Stimulated activated CD4-positive, alpha-beta T cell treated with anti-CD3 and anti-CD28 coated beads, Interleukin-15, amount 100 ng/mL, for 24 hours (primary cell): ENCODE data around the gene TMEM132C.

Source experiments
- DNase-seq: peaks from one replicate; pipeline ENCODE4 v3.0.0-alpha.2; 2020

Gene TMEM132C

DNA sequence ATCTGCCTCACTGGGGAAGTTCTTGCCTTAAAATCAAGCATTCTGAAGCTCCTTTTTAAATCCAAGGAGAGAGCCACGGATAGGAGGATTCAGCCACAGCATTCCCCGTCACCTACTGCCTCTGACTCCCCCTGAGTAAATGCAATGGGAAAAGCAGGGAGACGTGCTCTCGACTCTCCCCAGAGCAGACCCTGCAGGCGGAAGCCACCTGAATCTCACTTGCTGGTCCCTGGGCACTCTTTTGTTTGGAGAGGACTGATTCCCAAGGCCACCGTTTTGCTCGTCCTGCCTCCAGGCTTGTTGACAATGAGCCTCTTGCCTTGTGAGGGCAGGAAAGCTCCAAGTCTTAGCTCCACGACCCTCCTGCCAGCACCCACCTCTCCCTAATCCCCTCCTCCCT is 352.3 kb downstream of the TMEM132C start:
- DNase-seq, result no peak

DNA sequence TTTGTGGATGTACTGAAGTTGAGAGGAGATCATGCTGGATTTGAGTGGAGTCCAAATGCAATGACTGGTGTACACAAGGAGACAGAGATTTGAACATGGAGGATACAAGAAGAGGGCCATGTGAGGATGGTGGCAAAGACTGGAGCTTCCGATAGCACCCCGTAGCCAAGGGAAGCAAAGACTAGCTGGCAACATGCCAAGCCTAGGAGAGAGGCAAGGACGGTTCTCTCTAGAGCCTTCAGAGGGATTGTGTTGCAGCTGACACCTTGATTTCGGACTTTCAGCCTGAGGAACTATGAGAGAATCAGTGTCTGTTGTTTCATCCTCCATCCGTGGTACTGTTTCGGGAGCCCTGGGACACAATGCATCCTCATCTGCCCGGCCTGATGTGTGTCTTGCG is 354.3 kb downstream of the TMEM132C start:
- no peak for DNase-seq

DNA sequence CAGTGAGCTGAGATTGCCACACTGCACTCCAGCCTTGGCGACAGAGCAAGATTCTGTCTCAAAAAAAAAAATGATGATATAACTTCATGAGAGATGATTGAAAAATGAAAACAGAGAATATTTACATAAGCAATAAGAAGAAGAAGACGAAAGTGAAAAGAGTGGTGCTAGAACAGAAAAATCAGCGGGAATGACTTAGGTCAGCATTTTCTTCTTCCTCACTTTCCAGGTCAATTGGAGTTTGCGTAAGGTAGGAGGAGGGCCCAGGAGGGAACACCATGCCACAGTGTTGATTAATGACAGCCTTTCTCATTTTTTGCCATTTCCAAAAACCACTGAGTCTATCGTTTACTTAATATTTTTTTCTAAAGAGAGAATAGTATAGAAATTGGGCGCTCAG is 356.8 kb downstream of the TMEM132C start:
- no peak for DNase-seq

DNA sequence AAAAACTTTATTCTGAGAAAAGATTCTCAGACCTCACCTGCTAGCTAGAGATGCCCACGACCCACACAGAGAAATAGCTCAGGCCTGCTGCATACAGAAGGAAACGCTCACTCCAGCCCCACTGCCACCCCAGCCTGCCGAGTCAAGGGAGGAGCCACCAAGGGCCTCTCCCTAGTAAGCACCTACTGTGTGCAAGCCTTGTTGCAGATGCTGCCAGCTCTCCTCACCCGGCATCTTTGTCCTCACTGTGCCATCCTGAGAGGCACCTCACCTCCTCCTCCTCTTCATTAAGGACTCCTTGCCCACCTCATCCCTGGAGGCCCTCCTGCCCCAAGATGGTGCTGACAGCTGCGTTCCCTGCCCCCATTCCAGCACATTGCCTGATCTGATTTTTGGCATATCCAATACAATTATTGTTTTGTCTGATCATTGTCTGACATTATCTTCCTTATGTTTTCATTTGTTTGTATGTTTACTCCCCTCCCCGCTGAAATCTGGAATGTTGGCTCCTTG is 359.9 kb downstream of the TMEM132C start:
- DNase-seq, result no peak

DNA sequence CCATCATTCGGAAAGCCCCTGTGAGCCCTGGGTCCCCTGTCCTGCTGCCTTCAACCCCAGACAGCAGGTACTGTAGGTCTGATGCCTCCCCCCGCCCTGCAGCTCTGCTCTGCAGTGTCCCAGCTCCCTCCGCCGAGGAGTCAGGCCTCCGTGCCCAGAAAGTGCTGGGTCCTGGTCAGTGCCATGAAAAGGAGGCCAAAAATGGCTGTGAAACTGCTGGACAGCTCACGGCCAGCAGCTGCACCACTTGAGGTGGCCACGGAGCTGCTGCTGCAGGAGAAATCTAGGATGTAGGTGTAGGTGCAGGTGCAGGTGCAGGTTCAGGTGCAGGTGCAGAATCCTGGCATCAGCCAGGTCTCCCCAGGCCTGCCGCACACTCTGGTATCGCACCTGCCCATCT is 360.7 kb downstream of the TMEM132C start:
- DNase-seq, result no peak

DNA sequence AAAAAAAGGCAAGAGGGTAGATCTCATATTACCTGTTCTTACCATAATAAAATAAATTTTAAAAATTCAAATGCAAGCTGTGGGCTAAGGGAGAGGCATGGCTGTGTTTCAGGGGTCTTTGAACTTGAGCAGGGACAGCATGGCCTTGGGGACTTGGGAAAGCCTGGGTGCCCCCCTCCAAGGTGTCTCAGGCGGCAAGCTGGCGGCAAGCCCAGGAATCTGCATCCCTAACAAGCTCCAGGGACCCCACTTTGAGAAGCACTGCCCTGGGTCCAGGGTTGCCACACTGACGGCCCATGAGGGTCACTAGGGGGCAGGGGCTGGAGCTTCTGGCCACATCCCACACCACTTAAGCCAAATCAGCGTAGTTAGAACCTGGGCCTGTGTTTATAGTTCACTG is 363.0 kb downstream of the TMEM132C start:
- no peak for DNase-seq

DNA sequence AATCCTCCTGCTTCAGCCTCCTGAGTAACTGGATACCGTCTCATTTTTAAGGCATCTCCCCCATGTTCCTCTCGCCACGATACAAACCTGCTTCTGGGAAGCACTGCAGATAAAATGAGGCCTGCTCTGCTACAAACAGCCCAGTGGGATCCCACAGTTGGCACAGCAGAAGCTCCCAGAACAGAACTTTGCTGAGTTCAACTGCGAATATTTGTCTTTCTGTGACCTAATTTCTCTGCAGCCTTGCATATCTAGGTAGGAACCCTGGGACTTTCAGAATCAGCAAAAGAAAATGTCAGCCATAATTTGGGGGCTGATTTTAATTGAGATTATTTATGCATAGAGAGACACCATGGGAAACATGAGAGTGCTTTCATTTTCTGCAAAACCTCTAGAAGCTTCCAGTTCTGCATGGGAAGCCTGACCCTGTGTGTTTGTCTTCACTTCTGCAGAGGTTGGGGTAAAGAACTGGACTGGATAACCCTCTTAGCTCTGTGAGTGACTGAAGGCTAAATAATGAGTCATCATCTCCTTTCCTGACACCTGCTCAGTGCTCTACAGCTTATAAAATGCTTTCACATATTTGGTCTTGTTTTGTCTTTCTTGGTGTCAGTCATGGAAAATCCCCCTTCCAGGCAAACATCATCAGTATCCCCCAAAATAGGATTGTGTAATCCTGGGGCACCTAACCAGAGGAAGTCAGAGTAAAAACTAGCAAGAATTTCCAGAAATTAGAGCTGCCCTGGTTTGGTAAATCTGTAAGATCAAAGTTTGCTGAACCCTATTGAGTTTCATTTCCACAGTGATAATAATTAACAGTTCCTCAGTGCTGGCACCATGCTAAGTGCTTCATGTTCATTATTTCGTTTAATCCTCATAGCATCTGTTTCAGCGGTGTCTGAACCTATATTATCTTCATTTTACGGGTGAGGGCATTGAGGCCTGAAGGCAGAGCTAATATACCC is 371.0 kb downstream of the TMEM132C start:
- DNase-seq, result no peak

DNA sequence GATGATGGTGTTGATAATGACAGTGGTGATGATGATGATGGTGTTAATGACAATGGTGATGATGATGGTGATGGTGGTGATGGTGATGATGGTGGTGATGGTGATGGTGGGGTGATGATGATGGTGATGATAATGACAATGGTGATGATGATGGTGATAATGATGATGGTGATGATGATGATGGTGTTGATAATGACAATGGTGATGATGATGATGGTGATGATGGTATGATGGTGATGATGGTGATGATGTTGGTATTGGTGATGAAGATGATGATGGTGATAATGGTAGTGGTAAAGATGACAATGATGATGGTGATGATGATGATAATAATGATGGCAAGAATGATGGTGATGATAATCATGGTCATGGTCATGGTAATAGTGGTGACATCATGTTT is 372.1 kb downstream of the TMEM132C start:
- DNase-seq, result no peak

DNA sequence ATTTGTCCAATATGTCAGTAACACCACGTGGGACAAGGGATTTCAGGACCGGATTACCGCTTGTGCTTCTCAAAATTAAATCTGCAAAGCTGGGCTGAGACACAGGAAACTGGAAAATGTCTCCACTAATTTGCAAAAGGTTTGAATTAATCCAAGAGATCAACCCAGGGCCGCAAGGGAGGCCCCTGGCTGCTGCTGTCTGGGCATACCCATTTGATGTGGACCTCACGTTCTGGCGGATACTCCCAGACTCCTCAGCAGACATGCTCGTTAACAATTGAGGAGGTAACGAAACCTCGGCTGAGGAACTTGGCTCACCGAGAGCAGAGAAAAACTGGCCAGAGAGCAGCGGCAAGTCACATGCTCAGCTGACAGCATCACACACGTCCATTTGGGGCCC is 376.2 kb downstream of the TMEM132C start:
- DNase-seq, result no peak

DNA sequence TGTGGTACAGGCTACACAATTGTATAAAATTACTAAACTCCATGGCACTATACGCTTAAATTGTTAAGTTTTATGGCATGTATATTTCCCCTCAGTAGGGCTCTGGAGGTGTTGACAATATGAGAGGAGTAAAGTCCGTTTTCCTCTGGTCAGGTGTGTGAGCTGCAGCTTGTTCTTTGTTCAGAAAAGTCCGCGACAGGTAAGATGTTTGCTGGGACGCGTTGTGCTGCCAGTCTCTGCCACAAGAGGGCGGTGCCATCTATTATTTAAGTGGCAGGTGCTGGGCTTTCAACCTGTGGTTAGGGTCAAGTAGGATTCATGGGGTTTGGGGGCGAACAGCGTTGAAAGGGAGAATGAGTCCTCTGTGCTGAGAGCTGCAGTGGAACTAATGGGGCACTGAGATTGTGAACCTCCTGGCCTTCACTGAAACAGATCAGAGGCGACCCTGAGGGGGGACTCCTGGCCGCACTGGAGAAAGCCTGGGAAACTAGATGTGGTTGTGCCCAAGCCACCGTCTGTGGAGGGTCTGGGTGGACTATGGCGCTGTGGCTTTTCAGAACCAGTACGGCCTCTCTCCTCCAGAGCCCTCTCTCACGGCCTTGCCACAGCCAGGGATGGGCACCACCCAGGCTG is 377.8 kb downstream of the TMEM132C start:
- peak; percentile 40 for DNase-seq

DNA sequence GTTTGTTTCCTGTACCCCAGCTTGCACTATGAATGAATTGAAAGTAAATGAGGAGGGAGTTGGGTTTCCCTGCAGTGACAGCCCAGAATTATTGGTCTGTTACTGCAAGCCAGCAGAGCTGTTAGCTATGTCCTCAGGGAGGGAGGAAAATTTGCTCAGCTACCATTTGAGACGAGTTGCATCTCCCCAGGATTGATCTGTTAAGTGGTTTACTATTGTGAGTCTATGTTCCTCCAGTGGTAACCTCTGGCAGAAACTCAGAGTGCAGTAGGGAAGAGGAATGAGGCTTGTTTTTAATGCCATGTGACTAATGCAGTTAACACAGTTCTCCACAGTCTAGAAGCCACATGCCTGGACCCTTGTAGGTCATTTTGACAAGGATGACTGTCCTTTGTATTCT is 382.9 kb downstream of the TMEM132C start:
- no peak for DNase-seq

DNA sequence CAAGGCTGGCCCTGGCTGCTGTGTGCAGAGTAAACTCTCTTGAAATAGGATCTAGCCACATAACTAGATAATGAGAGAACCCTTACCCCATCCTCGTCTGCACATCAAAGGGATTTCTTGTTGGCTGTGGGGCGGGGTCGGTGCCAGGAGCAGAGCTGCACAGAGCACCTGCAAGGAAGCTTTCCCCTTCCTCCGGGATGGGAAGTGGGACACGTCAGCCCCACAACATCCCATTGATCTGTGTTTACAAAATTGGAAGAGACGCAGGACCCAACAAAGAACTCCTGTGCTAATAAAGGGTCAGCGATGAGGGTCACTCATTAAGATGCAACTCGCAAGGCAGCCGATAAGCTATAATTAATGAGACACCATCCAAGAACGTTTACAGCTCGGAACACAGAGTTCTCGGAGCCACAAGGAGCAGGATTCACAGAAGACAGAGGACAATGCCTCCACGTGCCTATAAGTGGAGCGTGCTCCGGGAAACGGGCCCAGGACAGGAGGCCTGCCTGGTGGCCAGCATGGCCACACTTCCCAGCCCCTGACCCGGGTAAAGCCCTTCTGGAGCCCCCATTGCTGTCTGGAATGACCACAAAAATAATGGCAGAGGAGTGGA is 385.3 kb downstream of the TMEM132C start:
- no peak for DNase-seq

DNA sequence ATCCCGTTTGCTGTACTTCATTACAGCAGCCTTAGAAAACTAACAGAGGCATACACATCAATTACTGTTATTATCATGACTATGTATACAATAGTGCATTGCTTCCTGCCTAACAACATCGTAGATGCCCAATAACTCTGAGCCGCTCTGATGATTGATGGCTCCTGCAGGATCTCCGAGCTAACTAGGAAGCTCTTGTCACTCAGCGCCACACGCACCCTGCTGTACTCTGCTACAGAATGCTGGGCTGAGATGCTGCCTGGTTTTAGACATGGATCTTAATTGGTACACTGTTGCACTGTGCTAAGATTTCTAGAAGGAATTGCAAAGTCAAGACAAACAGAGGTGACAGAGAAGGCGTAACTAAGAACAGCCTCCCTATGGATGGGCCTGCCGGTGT is 387.5 kb downstream of the TMEM132C start:
- DNase-seq, result no peak

DNA sequence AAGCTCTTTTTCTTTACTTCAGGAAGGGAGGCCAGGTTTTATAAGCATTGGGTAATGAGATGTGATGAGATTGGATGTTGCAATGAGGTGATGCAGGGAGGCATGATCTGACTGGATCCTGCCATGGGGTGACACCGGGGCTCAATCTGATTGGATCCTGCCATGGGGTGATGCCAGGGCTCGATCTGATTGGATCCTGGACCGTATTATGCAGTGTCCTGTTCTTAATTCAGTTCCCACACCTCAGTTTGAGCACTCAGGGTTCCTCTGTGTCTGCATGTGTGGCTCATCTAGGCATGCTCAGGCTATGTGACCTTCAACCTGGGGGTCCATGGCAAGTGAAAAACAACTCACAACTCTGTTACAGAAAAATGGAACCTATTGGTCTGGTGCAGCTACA is 390.4 kb downstream of the TMEM132C start:
- no peak for DNase-seq

DNA sequence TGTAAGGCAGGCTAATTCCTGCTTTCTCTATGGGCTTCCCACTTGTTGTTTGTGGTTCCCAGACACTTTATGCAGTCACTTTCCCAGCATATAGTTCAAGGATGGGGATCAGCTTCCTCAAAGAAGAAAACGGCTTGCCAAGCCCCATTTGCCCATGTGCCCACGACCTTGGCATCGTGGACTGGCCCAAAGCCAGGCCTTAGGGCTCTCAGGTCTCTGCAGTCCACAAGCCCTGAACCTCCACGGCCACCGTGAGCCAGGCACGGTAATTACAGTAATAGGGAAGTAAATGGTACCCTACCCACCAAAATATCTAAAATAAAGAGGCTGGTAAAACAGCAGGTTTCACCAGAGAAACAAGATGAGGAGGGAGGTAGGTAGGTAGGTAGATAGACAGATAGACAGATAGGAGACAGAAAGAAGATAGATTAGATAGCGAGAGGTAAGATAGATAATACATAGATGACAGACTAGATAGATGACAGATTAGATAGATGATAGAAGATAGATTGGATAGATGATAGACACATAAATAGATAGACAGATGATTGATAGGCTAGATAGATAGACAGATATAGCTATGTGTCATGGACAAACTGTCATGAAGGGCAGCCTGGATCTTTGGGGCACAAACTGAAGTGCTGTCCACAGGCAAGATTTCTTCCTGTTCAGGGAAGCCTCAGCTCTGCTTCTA is 393.7 kb downstream of the TMEM132C start:
- DNase-seq, result no peak

DNA sequence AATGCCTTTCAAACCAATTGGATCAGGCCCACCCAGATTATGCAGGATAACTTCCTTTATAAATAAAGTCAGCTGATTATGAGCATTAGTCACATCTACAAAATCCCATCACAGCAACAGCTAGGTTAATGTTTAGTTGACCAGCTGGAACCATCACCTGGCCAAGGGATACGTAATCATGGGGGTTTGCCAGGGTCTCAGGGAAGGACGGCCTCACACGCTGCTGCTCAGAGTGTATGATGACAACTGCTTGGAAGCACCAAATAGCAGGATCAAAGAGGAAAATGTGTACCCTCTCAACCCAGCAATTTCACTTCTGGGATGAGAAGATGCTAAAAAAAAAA is 394.2 kb downstream of the TMEM132C start:
- DNase-seq, result no peak

DNA sequence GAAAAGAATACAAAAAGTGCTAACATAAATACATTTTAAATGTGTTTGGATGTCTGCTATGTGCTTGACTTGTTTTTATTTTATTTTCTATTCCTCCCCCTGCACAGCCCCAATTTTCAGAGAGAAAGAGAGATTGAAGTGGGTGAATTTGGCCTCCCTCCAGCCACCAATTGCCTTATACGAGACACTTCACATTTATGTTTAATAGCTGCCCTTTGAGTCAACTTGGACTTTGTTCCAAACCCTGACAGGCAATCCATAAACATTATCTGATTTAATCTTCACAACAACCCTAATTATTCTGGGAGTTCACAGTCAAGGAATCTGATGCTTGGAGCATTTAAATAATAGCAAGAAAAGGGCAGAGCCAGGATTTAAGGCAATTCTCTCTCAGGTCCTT is 395.1 kb downstream of the TMEM132C start:
- no peak for DNase-seq

DNA sequence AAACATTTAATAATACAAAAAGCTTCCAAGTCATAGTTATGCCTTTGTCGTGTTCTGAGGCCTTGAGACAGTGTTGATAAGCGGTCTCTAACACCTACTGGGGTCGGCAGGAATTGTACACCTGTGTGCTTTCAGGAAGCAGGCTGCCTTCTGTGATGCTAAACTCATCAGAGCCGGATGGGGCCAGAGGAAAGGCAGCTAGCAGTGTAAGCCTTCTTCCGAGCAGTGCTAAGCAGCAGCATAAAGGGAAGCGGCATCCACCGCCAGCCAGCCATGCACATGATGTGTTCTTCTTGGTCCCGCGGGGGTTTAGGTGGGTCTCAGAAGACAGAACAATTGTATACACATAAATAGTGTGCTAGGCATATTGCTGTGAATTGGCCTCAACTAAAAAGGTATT is 397.5 kb downstream of the TMEM132C start:
- DNase-seq, result no peak

DNA sequence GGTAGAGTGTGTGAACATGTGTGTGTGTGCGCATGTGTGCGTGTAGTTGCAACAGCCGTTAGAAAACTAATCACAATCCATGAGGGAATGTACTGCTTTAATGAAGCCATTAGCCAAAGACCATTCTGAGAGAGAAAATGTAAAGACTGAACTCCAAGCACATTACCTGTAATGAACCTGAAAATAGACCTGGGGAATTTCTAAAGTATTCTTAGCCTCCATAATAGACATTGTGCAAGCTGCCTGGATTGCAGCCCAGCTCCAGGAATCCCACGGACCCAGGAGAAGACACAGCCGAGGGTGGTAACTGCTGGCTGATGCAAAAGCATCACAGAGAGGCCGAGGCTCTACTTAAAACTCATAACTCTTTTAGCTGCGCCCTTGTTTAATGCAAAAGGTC is 400.2 kb downstream of the TMEM132C start:
- DNase-seq, result no peak

DNA sequence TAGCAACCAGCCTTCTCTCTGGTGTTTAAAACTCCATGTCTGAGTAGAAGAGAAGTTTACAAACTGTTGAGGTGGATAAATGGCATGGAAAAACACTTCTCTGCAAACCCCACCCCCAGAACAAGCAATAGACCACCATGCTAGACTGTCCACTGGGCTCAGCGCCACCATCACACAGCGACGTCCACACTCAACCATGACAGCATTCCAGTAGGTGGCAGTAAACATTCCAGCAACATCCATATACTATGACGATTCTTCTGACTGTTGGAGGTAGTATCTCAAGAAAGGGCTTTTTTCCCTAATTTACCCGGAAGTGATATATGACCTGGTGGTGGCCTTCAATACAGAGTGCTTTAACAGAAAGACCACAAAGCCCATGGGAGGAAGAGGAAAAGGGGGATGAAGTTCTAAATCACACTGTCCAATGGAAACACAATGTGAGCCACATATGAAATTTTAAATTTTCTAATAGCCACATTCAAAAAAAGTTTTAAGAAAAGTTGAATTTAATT is 404.6 kb downstream of the TMEM132C start:
- DNase-seq, result no peak

DNA sequence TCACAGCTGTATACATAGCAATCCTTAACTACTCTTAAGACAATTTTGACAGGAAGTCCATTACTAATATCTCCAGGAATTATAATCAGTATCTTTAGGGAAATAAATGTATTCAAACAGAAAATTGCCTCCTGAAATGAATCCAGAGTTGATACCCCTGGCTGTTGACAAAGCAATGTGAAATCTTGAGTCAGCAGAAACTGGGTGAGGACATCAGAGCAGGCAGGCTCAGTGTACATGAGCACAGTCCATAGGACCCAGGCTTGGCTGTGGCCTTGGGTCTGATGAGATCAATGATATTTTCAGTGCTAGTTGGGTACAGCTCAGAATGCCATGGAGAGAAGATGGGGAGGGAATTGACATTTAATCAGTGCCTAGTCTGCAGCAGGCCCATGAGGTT is 405.5 kb downstream of the TMEM132C start:
- no peak for DNase-seq

DNA sequence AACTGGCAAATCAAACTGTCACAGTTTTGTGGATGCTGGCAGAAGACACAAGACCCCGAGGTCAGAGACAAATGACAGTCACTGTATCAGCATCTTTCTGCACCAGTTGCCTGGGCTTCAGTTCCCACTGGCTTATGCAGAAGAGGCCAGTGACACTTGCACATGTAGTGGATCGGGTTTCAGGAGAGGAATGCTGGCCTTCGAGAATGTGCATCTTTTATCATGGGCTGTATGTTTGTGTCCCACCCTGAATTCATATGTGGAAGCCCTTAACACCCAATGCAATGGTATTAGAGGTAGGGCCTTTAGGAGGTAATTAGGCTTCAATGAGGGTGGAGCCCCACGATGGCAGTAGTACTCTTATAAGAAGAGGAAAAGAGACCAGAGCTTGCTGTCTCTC is 405.9 kb downstream of the TMEM132C start:
- DNase-seq, result no peak

DNA sequence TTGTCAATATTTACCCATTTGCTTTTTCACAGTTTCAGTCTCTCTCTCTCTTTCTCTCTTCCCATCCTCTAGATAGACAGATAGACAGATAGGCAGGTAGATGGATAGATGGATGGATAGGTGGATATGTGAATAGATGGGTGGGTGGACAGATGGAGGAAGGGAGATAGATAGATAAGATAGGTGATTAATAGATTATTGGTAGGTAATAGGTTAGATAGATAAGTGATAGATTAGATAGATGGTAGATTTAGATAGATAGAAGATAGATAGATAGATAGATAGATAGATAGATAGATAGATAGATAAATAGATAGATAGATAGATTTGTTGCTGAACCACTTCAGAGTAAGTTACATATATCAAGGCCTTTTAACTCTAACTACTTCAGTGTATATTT is 408.6 kb downstream of the TMEM132C start:
- DNase-seq, result no peak
